ENCODE results near the gene PDE9A.

DNA sequence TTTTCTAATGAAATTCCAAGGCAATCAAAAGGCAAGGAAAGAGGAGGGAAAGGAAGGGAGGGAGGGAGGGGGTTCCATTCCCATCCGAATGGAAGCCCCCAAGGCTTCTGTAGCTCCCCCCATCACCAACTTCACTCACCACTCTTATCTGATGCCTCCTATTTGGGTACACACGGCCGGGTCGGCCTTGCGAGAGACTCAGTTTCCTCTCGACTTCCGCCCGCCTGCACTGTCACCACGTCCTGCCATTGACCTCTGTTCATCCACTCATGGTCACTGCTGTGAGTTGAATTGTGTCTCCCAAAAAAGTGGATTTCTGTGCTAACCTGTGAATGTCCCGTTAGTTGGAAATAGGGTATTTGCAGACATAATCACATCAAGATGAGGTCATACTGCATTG lies 11.2 kb downstream of the PDE9A start:
- TF ChIP-seq, protein P1, sequence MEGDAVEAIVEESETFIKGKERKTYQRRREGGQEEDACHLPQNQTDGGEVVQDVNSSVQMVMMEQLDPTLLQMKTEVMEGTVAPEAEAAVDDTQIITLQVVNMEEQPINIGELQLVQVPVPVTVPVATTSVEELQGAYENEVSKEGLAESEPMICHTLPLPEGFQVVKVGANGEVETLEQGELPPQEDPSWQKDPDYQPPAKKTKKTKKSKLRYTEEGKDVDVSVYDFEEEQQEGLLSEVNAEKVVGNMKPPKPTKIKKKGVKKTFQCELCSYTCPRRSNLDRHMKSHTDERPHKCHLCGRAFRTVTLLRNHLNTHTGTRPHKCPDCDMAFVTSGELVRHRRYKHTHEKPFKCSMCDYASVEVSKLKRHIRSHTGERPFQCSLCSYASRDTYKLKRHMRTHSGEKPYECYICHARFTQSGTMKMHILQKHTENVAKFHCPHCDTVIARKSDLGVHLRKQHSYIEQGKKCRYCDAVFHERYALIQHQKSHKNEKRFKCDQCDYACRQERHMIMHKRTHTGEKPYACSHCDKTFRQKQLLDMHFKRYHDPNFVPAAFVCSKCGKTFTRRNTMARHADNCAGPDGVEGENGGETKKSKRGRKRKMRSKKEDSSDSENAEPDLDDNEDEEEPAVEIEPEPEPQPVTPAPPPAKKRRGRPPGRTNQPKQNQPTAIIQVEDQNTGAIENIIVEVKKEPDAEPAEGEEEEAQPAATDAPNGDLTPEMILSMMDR (IDR thresholded peaks at IDR 0.05): no peak
- TF ChIP-seq POLR2A (IDR thresholded peaks at IDR 0.05; ENCODE audit: low read depth): no peak
- no peak for TF ChIP-seq EP300 (IDR thresholded peaks at IDR 0.05)

Data from esophagus muscularis mucosa (tissue), 4 donors.